ENCODE data around the gene PKMYT1.

The PKMYT1 gene

DNA sequence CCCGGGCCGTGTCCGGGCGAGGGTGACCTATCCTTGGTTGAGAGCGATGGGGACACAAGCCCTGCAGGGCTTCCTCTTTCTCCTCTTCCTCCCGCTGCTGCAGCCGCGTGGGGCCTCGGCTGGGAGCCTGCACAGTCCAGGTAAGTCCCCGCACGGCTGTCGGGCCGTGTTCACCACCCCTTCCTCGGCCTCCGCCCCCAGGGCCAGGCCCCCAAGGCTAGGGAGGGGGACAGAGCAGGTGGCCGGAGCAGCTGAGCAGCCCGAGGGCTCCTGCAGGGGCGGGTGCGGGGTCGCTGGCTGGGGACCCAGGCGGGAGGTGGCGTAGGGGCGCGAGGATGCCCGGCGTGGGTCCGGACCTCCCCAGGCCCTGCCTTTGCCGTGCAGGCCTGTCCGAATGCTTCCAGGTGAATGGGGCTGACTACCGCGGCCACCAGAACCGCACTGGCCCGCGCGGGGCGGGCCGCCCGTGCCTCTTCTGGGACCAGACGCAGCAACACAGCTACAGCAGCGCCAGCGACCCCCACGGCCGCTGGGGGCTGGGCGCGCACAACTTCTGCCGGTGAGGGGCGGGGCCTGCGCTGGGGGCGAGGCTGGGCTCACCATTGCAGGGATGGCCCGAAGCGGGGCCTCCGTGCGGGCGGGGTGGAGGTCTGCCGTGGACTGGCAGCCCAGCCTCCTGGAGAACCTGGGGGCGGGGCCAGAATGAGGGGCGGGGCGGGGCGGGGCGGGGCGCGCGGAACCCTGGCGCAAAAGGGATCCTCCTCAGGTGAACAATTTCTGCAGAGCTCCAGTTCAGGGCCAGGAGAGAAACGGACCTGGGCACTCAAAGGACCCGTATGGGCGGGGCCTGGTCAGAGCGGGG lies 15.5 kb downstream of the PKMYT1 start:
- H3K9me3 ChIP-seq (ENCODE audit: control insufficient read depth, insufficient read depth, low read length), result no peaks in the 10 kb centered on the region
- no peaks in the 10 kb centered on the region for H3K36me3 ChIP-seq (ENCODE audit: control insufficient read depth, insufficient read depth, low read length)
- peak overlapping the region; percentile 69 for H3K4me3 ChIP-seq (ENCODE audit: low read depth, low read length)
- peaks cover 38% of the 10 kb centered on the region for H3K27me3 ChIP-seq (ENCODE audit: control insufficient read depth, insufficient read depth, low read length)
- H3K4me1 ChIP-seq (ENCODE audit: control insufficient read depth, insufficient read depth, low read length), result peaks cover 11% of the 10 kb centered on the region; the same call in 1 of the 2 replicates
- H3K9ac ChIP-seq (ENCODE audit: low read depth, low read length), result no peak overlapping the region
- peak overlapping the region; percentile 66 for H3K27ac ChIP-seq (ENCODE audit: low read depth, low read length)

DNA sequence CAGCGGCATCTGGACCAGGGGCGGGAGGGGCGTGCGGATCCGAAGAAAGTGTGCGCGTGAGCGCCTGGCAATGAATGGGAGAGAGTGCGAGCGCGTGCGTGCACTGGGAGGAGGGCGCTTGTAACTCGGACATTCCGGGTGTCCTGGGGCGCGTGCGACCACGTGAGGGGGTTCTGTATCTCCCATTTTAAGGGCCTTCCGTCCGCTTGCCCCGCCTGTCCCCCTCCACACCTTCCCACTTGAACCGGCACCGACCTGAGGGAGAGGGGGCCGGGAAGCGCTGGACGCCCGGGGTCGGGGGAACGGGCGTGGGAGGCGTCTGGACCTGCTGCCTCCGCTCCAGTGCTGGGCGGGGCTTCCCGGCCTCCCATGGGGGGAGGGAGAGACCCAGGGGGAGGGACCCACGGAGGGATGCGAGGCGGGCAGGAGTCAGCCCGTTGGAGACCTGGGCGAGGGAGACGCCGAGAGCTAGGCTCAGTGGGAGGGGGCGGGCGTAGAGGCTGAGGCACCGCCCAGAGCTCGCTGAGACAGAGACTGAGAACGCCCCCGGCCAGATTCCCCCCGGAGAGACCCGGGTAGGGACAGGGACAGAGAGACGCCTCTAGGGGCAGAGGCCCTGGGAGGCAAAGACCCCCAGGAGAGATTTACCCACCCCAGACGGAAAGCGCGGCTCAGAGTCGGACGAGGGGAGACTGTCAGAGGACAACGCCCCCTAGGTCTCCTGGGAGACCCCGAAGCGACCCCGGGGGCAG lies 16.3 kb downstream of the PKMYT1 start, which contains the start of gene KREMEN2:
KREMEN2 (plus strand) TSS at position 553 of the 752 bp plus-strand sequence. CDS start 246 bp downstream, outside the sequence.
- Histone ChIP-seq H3K36me3 (ENCODE audit: control insufficient read depth, insufficient read depth, low read length) (no peaks in the 10 kb centered on the region), H3K4me3 (ENCODE audit: low read depth, low read length) (peak within 1 kb of the TSS; percentile 69), H3K27me3 (ENCODE audit: control insufficient read depth, insufficient read depth, low read length) (peaks cover 38% of the 10 kb centered on the region), H3K4me1 (ENCODE audit: control insufficient read depth, insufficient read depth, low read length) (peaks cover 11% of the 10 kb centered on the region; the same call in 1 of the 2 replicates), H3K27ac (ENCODE audit: low read depth, low read length) (peak within 1 kb of the TSS; percentile 66), H3K9ac (ENCODE audit: low read depth, low read length) (no peak within 1 kb of the TSS), H3K9me3 (ENCODE audit: control insufficient read depth, insufficient read depth, low read length) (no peaks in the 10 kb centered on the region)

DNA sequence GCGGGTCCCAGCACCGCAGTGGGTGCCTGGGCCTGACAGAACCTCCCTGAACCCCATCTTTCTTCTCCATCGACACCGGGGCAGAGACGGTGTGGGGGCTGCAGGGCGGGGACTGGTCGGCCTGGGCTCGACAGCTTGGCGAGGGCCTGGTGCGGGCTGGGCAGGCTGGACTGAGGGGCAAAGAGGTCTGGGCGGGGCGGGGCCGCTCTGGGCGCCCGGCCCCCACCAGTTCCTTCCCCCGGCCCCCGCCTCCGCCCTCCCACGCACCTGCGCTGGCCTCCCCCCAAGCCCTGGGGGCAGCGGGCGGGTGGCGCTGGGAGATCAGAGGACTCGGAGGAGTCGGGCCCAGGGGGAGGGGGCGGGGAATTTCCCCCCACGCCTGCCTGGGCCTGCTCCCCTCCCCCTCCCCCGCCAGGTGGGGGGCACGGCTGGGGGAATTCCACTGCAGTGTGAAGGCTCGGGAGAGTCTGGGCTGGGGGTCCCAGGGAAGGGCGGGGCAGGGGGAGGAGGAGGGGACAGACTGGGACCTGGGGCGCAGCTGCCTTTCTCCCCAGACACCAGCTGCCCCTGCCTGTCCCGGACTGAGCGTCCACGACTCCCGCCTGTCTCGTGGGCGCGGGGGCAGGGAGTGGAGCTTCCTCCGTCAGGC lies 17.0 kb downstream of the PKMYT1 start:
- Histone ChIP-seq H3K36me3 (ENCODE audit: control insufficient read depth, insufficient read depth, low read length) (no peaks in the 10 kb centered on the region), H3K9ac (ENCODE audit: low read depth, low read length) (no peak overlapping the region), H3K4me3 (ENCODE audit: low read depth, low read length) (peak overlapping the region; percentile 69), H3K27me3 (ENCODE audit: control insufficient read depth, insufficient read depth, low read length) (peaks cover 33% of the 10 kb centered on the region), H3K4me1 (ENCODE audit: control insufficient read depth, insufficient read depth, low read length) (0 out of 2 replicates have a peak, but pooled peaks cover 11% of the 10 kb centered on the region), H3K9me3 (ENCODE audit: control insufficient read depth, insufficient read depth, low read length) (no peaks in the 10 kb centered on the region), H3K27ac (ENCODE audit: low read depth, low read length) (peak overlapping the region; percentile 66)

DNA sequence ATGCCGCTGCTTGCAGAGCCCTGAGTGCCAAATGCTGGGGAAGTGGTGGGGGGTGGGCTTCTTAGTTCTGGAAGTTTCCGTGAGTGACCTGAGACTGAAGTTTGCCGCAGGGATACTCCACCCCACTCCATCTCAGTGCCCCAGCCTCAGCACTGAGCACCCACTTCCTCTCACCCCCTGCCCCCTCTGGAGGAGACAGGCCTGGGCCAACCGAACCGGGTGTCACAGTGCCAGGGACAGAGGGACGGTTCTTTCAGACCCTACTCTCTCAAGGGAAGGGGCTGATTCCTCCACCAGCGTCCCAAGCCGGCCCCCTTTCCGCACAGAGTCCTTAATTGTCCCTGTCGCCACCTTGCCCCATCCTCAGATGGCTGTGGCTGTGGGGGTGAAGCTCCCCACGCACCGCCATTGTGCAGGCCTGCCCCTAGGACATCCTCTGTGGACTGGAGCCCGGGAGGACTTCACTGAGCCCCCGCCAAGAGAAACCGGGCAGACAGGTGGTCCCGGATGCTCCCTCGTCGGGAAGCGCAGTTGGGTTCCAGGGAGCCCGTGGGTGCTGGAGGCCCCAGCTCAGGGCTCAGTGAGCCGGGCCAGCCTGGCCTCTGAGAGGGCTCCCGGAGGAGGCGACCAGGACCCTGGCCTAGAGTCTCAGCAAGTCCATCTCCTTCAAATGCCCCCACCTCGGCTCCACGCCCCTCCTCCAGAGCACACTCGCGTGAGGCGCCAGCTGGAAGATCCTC lies 17.7 kb downstream of the PKMYT1 start:
- H3K9me3 ChIP-seq (ENCODE audit: control insufficient read depth, insufficient read depth, low read length), result no peaks in the 10 kb centered on the region
- no peak overlapping the region for H3K27ac ChIP-seq (ENCODE audit: low read depth, low read length)
- peak overlapping the region; percentile 69; the same call in 1 of the 2 replicates for H3K4me3 ChIP-seq (ENCODE audit: low read depth, low read length)
- no peak overlapping the region for H3K9ac ChIP-seq (ENCODE audit: low read depth, low read length)
- H3K27me3 ChIP-seq (ENCODE audit: control insufficient read depth, insufficient read depth, low read length), result peaks cover 26% of the 10 kb centered on the region
- H3K4me1 ChIP-seq (ENCODE audit: control insufficient read depth, insufficient read depth, low read length), result 0 out of 2 replicates have a peak, but pooled peaks cover 11% of the 10 kb centered on the region
- H3K36me3 ChIP-seq (ENCODE audit: control insufficient read depth, insufficient read depth, low read length), result no peaks in the 10 kb centered on the region

DNA sequence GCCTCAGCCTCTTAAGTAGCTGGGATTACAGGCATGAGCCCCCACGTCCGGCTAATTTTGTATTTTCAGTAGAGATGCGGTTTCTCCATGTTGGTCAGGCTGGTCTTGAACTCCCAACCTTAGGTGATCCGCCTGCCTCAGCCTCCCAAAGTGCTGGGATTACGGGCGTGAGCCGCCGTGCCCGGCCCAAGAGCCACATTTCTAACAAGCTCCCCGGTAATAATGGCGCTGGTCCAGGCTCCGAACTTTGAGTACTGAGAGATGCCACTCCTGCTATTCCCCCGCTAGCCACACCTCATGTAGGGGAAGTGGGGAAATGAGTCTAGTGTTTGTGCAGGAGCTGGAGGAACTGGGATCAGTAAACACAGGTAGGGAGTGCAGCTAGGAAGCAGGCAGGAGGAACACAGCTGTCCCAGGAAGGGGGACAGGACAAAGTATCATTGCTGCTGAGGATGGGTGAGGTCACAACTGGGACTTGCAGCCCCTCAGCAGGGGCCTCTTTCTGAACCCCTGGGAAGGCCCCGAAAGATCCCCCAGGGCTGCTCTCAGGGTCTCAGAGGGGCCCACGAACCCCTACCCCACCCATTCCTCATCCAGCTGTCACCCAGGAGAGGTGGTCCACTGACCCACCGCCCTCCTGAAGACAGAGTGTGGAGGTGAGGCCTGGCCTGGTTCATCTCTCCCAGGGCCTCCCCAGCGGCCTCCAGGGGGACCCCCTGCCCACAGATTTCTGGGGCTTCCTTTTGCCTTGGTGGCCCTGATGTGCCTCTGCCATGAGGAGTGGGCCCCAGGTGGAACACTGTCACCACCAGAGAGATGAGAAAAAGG lies 19.8 kb downstream of the PKMYT1 start:
- Histone ChIP-seq H3K27me3 (ENCODE audit: control insufficient read depth, insufficient read depth, low read length) (peaks cover 8% of the 10 kb centered on the region), H3K4me3 (ENCODE audit: low read depth, low read length) (no peak overlapping the region), H3K36me3 (ENCODE audit: control insufficient read depth, insufficient read depth, low read length) (no peaks in the 10 kb centered on the region), H3K9ac (ENCODE audit: low read depth, low read length) (no peak overlapping the region), H3K9me3 (ENCODE audit: control insufficient read depth, insufficient read depth, low read length) (no peaks in the 10 kb centered on the region), H3K4me1 (ENCODE audit: control insufficient read depth, insufficient read depth, low read length) (peaks cover 20% of the 10 kb centered on the region), H3K27ac (ENCODE audit: low read depth, low read length) (no peak overlapping the region)

DNA sequence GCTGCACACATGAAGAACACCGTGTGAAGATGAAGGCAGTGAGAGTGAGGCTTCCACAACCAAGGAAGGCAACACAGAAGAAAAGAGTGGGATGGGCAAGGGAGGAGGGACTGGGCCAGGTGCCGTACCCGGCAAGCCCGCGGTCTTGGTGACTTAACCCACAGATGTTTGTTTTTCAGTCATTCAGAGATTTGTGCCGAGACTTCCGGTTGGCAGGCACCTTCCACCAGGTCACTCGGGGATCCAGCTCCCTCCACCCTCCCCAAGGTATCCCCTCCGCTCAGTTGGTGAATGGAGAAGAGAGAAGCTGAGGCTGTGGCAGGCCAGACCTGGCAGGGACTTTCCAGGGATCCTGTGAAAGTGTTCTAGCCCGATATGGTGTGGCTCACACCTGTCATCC lies 21.0 kb downstream of the PKMYT1 start:
- H3K9me3 ChIP-seq (ENCODE audit: control insufficient read depth, insufficient read depth, low read length), result no peaks in the 10 kb centered on the region
- H3K4me3 ChIP-seq (ENCODE audit: low read depth, low read length), result no peak overlapping the region
- H3K27ac ChIP-seq (ENCODE audit: low read depth, low read length), result no peak overlapping the region
- peaks cover 22% of the 10 kb centered on the region for H3K4me1 ChIP-seq (ENCODE audit: control insufficient read depth, insufficient read depth, low read length)
- H3K27me3 ChIP-seq (ENCODE audit: control insufficient read depth, insufficient read depth, low read length), result peaks cover 8% of the 10 kb centered on the region
- H3K9ac ChIP-seq (ENCODE audit: low read depth, low read length), result no peak overlapping the region
- no peaks in the 10 kb centered on the region for H3K36me3 ChIP-seq (ENCODE audit: control insufficient read depth, insufficient read depth, low read length)

DNA sequence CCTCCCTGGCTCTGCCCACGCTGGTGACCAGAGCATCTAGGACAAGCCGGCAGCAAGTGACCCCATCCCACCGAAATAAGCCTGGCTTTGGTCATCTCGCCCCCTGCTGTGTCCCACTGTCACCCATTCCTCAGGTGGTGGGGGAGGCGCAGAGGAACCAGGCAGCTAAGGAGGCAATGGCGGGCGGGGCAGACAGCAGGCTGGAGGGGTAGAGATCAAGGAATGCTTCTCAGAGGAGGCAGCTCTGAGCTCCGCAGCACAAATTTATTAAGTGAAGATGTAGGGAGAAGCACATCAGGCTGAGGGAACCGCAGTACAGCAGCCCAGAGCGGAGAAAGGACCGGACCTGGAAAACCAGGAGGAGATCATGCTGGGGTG lies 23.7 kb downstream of the PKMYT1 start:
- H3K27ac ChIP-seq (ENCODE audit: low read depth, low read length), result no peak overlapping the region
- no peak overlapping the region for H3K9ac ChIP-seq (ENCODE audit: low read depth, low read length)
- no peaks in the 10 kb centered on the region for H3K9me3 ChIP-seq (ENCODE audit: control insufficient read depth, insufficient read depth, low read length)
- H3K36me3 ChIP-seq (ENCODE audit: control insufficient read depth, insufficient read depth, low read length), result no peaks in the 10 kb centered on the region
- H3K4me1 ChIP-seq (ENCODE audit: control insufficient read depth, insufficient read depth, low read length), result peaks cover 13% of the 10 kb centered on the region
- no peaks in the 10 kb centered on the region for H3K27me3 ChIP-seq (ENCODE audit: control insufficient read depth, insufficient read depth, low read length)
- no peak overlapping the region for H3K4me3 ChIP-seq (ENCODE audit: low read depth, low read length)

DNA sequence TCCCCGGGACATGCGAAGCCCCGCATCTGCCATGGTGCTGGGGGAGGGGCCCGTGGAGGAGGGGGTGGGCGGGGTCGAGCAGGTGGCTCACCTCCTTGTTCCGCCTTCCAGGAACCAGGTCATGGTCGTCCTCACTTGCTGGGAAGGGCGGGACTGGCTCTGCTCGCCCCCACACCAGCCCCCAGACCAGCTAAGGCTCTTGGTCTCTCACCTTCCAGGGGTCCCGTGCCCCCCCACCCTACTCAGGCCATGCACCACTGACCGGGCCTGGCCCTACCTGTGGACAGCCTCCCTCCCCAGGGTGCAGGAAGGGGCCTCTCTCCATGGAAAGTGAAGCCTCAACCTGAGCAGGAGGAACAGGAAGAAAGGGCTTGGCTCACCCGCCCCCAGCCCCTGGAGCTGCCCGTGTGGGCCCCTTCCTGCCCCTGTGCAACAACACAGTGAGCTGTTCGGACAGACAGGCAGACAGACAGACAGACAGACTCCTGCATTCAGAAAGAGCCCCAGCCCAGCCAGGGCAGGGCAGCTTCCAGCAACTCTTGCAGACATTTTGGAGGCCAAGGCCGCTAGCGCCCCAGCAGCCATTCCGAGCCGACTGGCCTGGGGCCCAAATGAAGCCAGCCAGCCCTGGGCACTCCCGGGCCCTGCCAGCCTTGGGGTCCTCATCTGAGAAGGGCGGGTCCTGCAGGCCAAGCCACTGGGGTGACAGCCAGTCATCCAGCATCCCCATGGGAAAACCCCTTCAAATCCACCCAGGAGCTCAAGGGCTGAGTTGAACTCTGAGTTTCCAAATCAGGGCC lies 24.3 kb downstream of the PKMYT1 start:
- H3K9ac ChIP-seq (ENCODE audit: low read depth, low read length), result no peak overlapping the region

DNA sequence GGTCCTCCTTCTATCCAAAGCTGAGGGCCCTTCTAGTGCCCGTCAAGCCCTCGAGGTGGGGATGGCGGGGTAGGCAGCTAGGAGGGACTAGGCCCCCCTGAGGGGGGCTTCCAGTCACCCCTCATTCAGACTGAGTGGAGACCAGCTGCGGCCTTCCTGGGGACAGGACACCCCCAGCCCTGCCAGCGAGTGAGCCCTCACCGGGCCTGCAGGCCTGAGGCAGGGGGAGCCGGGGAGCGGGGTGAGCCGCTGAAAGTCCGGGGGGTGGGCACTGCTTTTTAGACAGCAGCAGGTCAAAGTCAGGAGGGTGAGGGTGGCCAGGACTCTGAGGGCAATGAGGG lies 24.8 kb downstream of the PKMYT1 start:
- Histone ChIP-seq H3K9me3 (ENCODE audit: control insufficient read depth, insufficient read depth, low read length) (no peaks in the 10 kb centered on the region), H3K4me3 (ENCODE audit: low read depth, low read length) (no peak overlapping the region), H3K36me3 (ENCODE audit: control insufficient read depth, insufficient read depth, low read length) (no peaks in the 10 kb centered on the region), H3K27me3 (ENCODE audit: control insufficient read depth, insufficient read depth, low read length) (no peaks in the 10 kb centered on the region), H3K27ac (ENCODE audit: low read depth, low read length) (no peak overlapping the region), H3K9ac (ENCODE audit: low read depth, low read length) (no peak overlapping the region), H3K4me1 (ENCODE audit: control insufficient read depth, insufficient read depth, low read length) (peaks cover 13% of the 10 kb centered on the region)

More for the DNA sequence above, 24.3 kb downstream of the PKMYT1 start:
- Histone ChIP-seq H3K36me3 (ENCODE audit: control insufficient read depth, insufficient read depth, low read length) (no peaks in the 10 kb centered on the region), H3K9me3 (ENCODE audit: control insufficient read depth, insufficient read depth, low read length) (no peaks in the 10 kb centered on the region), H3K27me3 (ENCODE audit: control insufficient read depth, insufficient read depth, low read length) (no peaks in the 10 kb centered on the region), H3K4me3 (ENCODE audit: low read depth, low read length) (no peak overlapping the region), H3K4me1 (ENCODE audit: control insufficient read depth, insufficient read depth, low read length) (peaks cover 13% of the 10 kb centered on the region), H3K27ac (ENCODE audit: low read depth, low read length) (no peak overlapping the region)

Data from HUES48 (cell line).